ENCODE results near the gene AADAC. TPM values are rescaled to one million over a fixed set of nuclear protein-coding genes. Genes with fewer than 3 reads are reported as not detected.
"Not testable (repeated sequence)": the region's sequence is repeated elsewhere in the genome, so short reads cannot be mapped to it uniquely, and the experiment has no call there.

AADAC gene
- total RNA-seq, 4 donors from 2014 or later, result 0.35 to 6.5 (median 1.0) TPM

DNA sequence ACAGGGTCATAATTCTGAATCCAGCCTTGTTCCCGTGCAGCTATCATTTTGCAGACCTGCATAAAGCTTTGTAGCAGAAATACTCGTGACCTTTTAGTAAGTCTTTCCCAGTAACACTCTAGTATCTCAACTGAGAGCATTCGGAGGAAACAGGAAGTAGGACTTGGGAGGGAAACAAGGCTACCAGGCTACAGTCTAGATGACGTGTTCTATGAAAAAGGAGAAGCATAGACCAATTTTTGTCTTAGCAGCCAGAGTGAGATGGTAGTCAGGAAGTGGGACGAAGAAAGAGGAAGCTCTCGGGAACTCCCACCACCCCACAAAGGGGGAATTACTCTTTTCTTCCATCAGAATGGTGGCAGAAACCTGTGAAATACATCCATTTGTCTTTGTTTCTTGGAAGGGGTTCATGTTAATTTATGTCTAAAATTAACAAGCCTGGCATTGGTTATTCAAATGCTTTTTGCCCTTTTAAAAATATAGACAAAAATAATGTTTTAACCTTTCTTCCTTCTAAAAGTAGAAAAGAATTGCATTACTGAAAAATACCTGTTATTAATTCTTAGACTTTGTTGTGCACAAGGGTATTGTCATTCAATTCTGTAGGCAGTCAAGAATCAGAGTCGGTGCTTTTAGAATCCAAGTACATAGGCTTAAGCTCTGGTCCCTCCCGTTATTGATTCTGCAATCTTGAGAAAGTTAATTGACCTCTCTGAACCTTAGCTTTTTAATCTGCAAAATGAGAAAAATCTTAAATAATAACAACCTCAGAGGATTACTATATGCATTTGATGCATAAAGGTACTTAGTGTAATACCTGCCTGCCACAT lies 57.9 kb downstream of the AADAC start:
- 60 to 67% methylated on average over 8 of the region's 8 CpGs for WGBS, 2 donors

DNA sequence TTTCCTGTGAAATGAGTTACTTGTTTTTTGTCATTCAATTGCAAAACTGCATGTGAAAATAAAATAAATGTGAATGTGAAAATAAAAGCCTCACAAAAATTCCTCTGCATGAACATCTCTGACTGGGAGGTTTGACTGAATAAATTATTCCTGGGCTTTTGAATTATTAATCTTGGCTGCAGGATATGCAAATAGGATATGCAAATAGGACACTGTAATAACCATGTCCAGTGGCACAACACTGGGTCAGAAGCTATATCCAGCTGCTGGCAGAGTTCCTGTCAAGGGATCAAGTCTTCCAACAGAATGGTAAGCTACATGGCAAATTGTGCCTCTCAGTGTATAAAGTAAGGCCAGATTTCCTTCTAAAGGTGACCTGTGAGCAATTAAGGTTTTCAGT lies 59.5 kb downstream of the AADAC start, which contains the start of gene SUCNR1:
TSS of gene SUCNR1 (plus strand) at position 246 of the 400 bp plus-strand sequence. CDS start 6,250 bp downstream, outside the sequence.
- H3K4me1 ChIP-seq, result peaks cover 0 to 2% (median 0%) of the 10 kb centered on the region in 3 donors
- no peak for DNase-seq
- TF ChIP-seq, protein P1, sequence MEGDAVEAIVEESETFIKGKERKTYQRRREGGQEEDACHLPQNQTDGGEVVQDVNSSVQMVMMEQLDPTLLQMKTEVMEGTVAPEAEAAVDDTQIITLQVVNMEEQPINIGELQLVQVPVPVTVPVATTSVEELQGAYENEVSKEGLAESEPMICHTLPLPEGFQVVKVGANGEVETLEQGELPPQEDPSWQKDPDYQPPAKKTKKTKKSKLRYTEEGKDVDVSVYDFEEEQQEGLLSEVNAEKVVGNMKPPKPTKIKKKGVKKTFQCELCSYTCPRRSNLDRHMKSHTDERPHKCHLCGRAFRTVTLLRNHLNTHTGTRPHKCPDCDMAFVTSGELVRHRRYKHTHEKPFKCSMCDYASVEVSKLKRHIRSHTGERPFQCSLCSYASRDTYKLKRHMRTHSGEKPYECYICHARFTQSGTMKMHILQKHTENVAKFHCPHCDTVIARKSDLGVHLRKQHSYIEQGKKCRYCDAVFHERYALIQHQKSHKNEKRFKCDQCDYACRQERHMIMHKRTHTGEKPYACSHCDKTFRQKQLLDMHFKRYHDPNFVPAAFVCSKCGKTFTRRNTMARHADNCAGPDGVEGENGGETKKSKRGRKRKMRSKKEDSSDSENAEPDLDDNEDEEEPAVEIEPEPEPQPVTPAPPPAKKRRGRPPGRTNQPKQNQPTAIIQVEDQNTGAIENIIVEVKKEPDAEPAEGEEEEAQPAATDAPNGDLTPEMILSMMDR (IDR thresholded peaks at IDR 0.05), result no peak
- no peak for TF ChIP-seq POLR2A (IDR thresholded peaks at IDR 0.05)
- no peak within 1 kb of the TSS for H3K27ac ChIP-seq
- no peaks in the 10 kb centered on the region for H3K36me3 ChIP-seq
- intact Hi-C loops (cut with DNase I), result no loop called here
- no peaks in the 10 kb centered on the region for H3K27me3 ChIP-seq
- H3K4me3 ChIP-seq, result no peak within 1 kb of the TSS
- no peaks in the 10 kb centered on the region for H3K9me3 ChIP-seq

More for the DNA sequence above, 57.9 kb downstream of the AADAC start:
- Histone ChIP-seq H3K27ac (no peak overlapping the region), H3K36me3 (no peaks in the 10 kb centered on the region), H3K4me1 (peaks cover 0 to 2% (median 0%) of the 10 kb centered on the region in 3 donors), H3K27me3 (no peaks in the 10 kb centered on the region), H3K4me3 (no peak overlapping the region), H3K9me3 (no peaks in the 10 kb centered on the region)
- intact Hi-C loops (cut with DNase I), result no loop called here
- TF ChIP-seq, protein P1 (IDR thresholded peaks at IDR 0.05), result no peak
- no peak for TF ChIP-seq POLR2A (IDR thresholded peaks at IDR 0.05)
- no peak for DNase-seq

DNA sequence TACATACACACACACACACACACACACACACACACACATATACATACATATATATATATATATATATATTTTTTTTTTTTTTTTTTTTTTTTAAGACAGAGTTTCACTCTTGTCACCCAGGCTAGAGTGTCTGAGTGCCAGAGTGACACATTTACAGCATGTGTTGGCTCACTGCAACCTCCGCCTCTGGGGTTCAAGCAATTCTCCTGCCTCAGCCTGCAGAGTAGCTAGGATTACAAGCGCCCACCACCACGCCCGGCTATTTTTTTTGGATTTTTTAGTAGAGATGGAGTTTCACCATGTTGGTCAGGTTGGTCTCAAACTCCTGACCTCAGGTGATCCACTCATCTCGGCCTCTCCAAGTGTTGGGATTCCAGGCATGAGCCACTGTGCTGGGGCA lies 60.2 kb downstream of the AADAC start:
- H3K36me3 ChIP-seq; H3K27ac ChIP-seq; intact Hi-C loops (cut with DNase I); H3K9me3 ChIP-seq; H3K27me3 ChIP-seq; H3K4me1 ChIP-seq; H3K4me3 ChIP-seq; DNase-seq: not testable (repeated sequence)
- 75 to 86% methylated on average over 5 of the region's 5 CpGs for WGBS, 2 donors

DNA sequence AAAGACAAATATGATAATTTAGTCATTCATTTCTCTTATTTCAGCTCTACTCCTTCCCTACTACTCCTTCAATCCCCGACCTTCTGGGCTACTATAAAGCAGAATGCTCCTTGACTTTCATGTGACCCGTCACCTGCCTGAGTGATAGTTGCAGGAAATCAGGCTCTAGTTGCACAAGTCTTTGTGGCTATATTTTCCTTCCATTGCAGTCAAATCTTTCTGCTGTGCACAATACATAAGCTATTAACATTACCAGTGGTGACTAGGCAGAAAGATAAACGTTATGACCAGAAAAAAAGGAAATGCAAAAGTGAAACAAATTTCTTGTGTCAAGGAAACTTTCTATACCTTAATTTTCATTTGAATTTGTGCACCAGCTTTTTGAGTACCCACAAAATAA lies 61.8 kb downstream of the AADAC start:
- Histone ChIP-seq H3K27ac (no peak overlapping the region), H3K4me3 (no peak overlapping the region), H3K9me3 (no peaks in the 10 kb centered on the region), H3K4me1 (peaks cover 0 to 6% (median 2%) of the 10 kb centered on the region in 3 donors), H3K27me3 (no peaks in the 10 kb centered on the region), H3K36me3 (no peaks in the 10 kb centered on the region)
- 46 to 62% methylated on average over 3 of the region's 3 CpGs for WGBS, 2 donors
- TF ChIP-seq POLR2A (IDR thresholded peaks at IDR 0.05), result no peak
- TF ChIP-seq, protein P1 (IDR thresholded peaks at IDR 0.05), result no peak
- intact Hi-C loops (cut with DNase I), result no loop called here
- no peak for DNase-seq

DNA sequence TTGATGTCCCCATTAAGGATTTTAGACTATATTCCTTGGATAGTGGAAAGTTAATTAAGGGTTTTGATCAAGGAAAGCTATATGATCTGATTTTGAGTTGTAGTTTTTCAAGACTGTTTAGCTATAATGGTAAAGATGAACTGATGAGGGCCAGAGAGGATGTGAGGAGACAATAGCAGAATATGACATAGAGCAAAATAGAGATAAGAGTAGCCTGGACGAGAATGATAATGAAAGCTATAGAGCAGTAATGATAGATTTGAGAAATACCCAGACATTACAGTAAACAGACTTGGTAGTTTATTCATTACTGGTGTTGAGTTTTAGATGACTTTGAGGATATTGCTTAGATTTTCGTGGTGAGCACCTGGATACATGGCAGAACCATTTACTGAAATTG lies 63.4 kb downstream of the AADAC start:
- Histone ChIP-seq H3K4me3 (no peak overlapping the region), H3K9me3 (no peaks in the 10 kb centered on the region), H3K36me3 (no peaks in the 10 kb centered on the region), H3K27ac (no peak overlapping the region), H3K27me3 (no peaks in the 10 kb centered on the region), H3K4me1 (peaks cover 0 to 6% (median 2%) of the 10 kb centered on the region in 3 donors)
- intact Hi-C loops (cut with DNase I), result no loop called here
- DNase-seq, result no peak
- WGBS, 2 donors, result 80 to 91% methylated on average over 2 of the region's 2 CpGs
- TF ChIP-seq, protein P1 (IDR thresholded peaks at IDR 0.05), result no peak
- TF ChIP-seq POLR2A (IDR thresholded peaks at IDR 0.05), result no peak

Other genes starting within 250 kb of the AADAC start
- under 1 TPM in 3 of 4 donors, not detected in 1; 0.18 to 0.47 (median 0.19) TPM for gene AADACL2, start 80.2 kb upstream of the AADAC start, total RNA-seq
- gene SUCNR1, start 59.5 kb downstream of the AADAC start, total RNA-seq, result under 1 TPM in 2 of 4 donors, not detected in 2; 0.19 to 0.38 TPM